ENCODE results near the gene ANKS3. TPM values are rescaled to one million over a fixed set of nuclear protein-coding genes. Genes with fewer than 3 reads are reported as not detected.

ANKS3 gene
- total RNA-seq, 6 experiments from 2014 or later, result 4.7 to 10.7 (median 7.6) TPM

DNA sequence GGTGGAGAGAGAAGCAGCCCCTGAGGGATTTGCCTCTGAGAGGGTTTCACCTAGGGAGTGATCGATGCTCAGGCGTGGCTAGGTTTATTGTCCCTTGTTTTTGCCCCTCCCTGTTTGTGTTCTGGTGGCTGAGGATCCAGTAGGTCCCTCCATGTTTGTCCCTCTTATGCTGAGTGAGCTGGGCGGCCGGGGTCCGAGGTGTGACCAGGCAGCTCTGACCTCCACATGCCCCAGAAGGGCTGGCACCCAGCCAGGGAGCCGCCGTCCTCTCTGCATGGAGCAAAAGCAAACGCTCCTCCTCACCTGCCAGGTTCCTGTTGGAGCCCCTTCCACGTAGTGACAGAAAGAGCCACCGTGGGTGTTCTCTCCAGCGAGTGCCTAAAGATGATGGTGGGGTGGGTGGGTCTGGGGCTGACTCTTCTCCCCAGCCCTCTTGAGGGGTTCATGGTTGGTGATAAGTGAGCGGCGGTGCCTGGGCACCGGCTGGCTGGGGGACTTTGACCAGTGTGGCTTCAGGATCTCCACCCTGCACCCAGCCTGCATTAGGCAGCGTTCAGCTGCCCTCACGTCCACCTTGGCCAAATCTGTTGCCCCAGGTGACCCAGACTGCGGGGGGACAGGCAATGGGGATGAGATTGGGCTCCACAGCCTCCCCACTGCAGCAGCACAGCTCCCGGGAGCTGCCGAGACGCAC, 54.8 kb downstream of the ANKS3 start:
- H3K4me3 ChIP-seq, result peak overlapping the region in 2 of 3 donors; percentile 45 to 54
- peak overlapping the region; percentile 70 to 96 (median 80) for H3K27ac ChIP-seq
- TF ChIP-seq, protein P1, sequence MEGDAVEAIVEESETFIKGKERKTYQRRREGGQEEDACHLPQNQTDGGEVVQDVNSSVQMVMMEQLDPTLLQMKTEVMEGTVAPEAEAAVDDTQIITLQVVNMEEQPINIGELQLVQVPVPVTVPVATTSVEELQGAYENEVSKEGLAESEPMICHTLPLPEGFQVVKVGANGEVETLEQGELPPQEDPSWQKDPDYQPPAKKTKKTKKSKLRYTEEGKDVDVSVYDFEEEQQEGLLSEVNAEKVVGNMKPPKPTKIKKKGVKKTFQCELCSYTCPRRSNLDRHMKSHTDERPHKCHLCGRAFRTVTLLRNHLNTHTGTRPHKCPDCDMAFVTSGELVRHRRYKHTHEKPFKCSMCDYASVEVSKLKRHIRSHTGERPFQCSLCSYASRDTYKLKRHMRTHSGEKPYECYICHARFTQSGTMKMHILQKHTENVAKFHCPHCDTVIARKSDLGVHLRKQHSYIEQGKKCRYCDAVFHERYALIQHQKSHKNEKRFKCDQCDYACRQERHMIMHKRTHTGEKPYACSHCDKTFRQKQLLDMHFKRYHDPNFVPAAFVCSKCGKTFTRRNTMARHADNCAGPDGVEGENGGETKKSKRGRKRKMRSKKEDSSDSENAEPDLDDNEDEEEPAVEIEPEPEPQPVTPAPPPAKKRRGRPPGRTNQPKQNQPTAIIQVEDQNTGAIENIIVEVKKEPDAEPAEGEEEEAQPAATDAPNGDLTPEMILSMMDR (IDR thresholded peaks at IDR 0.05), result no peak
- no peak for TF ChIP-seq POLR2A (IDR thresholded peaks at IDR 0.05)
- intact Hi-C loops (cut with DNase I), result no loop called here
- H3K36me3 ChIP-seq, result peaks cover 0 to 8% (median 3%) of the 10 kb centered on the region in 4 donors
- DNase-seq (peak; percentile 78 to 91 (median 87)), ATAC-seq (peak; percentile 33 to 67 (median 60))
- H3K27me3 ChIP-seq, result no peaks in the 10 kb centered on the region
- WGBS (ENCODE audit: insufficient coverage, low coverage, low lambda C conversion rate, missing lambda C conversion rate), result 22% methylated on average over 5 of the region's 20 CpGs
- peaks cover 2 to 80% (median 37%) of the 10 kb centered on the region in 4 donors for H3K4me1 ChIP-seq
- no peaks in the 10 kb centered on the region for H3K9me3 ChIP-seq

DNA sequence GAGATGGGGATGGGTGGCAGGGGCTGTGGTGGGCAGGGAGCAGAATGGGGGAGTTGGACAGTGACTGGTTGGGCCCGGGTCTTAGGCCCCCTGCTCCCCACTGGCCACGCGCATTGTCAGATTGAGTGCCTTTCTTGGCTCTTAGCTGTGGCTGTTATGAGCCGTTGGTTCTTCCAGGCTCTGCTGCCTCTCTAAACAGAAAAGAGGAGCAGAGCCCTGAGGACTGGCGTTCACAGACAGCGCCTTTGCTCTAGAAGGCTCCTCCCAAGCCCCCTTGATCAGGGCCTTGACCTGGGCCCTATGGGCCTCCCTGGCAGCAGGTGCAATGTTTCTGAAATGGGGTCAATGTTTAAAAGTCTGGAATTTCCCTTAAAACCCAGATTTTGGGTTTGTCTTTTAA, 55.5 kb downstream of the ANKS3 start:
- H3K27me3 ChIP-seq, result no peaks in the 10 kb centered on the region
- H3K4me1 ChIP-seq, result peaks cover 2 to 73% (median 34%) of the 10 kb centered on the region in 4 donors
- peak in 1 of 3 donors; percentile 45 for DNase-seq
- no peak overlapping the region for H3K4me3 ChIP-seq
- TF ChIP-seq POLR2A (IDR thresholded peaks at IDR 0.05), result no peak
- TF ChIP-seq, protein P1 (IDR thresholded peaks at IDR 0.05), result no peak
- peak overlapping the region; percentile 70 to 96 (median 80) for H3K27ac ChIP-seq
- intact Hi-C loops (cut with DNase I), result no loop called here
- ATAC-seq, result no peak
- no peaks in the 10 kb centered on the region for H3K9me3 ChIP-seq
- 92% methylated on average over 2 of the region's 6 CpGs for WGBS (ENCODE audit: insufficient coverage, low coverage, low lambda C conversion rate, missing lambda C conversion rate)
- H3K36me3 ChIP-seq, result peaks cover 0 to 6% (median 4%) of the 10 kb centered on the region in 4 donors

- no peak overlapping the region for H3K4me3 ChIP-seq
- TF ChIP-seq, protein P1 (IDR thresholded peaks at IDR 0.05), result no peak
- no peak for TF ChIP-seq POLR2A (IDR thresholded peaks at IDR 0.05)
- WGBS (ENCODE audit: insufficient coverage, low coverage, low lambda C conversion rate, missing lambda C conversion rate), result 88% methylated on average over 5 of the region's 9 CpGs
- DNase-seq (peak in 2 of 3 donors; percentile 44 to 46), ATAC-seq (no peak)
- peak overlapping the region in 2 of 3 donors; percentile 46 to 96 for H3K27ac ChIP-seq
- no peaks in the 10 kb centered on the region for H3K27me3 ChIP-seq
- peaks cover 0 to 10% (median 6%) of the 10 kb centered on the region in 4 donors for H3K36me3 ChIP-seq
- intact Hi-C loops (cut with DNase I), result no loop called here
- H3K9me3 ChIP-seq, result no peaks in the 10 kb centered on the region
- peaks cover 2 to 66% (median 31%) of the 10 kb centered on the region in 4 donors for H3K4me1 ChIP-seq
These were observed 56.1 kb downstream of the ANKS3 start for GRCh38 chr16:4677994-4678393.

DNA sequence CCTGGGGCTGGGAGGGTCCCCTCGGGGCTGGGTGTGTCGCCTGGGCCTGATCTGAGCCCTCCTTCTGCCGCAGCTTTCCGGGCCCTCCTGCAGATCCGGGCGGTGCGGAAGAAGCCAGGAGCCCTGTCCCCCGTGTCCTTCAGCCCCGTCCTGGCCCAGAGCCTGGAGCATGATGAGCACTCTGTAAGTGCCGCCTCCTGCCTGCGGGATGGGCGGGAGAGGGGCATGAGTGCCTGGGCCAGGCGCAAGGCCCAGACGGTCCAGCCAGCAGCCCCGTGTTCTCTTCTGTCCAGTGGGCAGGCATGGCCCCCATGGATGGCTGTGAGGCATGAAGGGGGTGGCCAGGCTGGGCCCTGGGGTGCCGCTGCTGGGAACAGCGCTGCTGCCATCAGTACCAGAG, 56.7 kb downstream of the ANKS3 start:
- peak in 2 of 3 donors; percentile 71 to 85 for DNase-seq
- Histone ChIP-seq H3K36me3 (peaks cover 0 to 12% (median 7%) of the 10 kb centered on the region in 4 donors), H3K27ac (peak overlapping the region; percentile 30 to 96 (median 68)), H3K9me3 (no peaks in the 10 kb centered on the region), H3K27me3 (no peaks in the 10 kb centered on the region), H3K4me3 (no peak overlapping the region), H3K4me1 (peaks cover 2 to 60% (median 28%) of the 10 kb centered on the region in 4 donors)
- 46% methylated on average over 6 of the region's 17 CpGs for WGBS (ENCODE audit: insufficient coverage, low coverage, low lambda C conversion rate, missing lambda C conversion rate)
- intact Hi-C loops (cut with DNase I), result no loop called here
- peak in 3 of 4 donors; percentile 18 to 26 (median 24) for ATAC-seq
- no peak for TF ChIP-seq POLR2A (IDR thresholded peaks at IDR 0.05)
- TF ChIP-seq, protein P1 (IDR thresholded peaks at IDR 0.05), result no peak

All from right lobe of liver (tissue), 6 donors.